Activated naive CD8-positive, alpha-beta T cell treated with anti-CD3 and anti-CD28 coated beads for 36 hours (primary cell): Measurements from ENCODE around the gene GNG13. TPM values are rescaled to one million over a fixed set of nuclear protein-coding genes. Genes with fewer than 3 reads are reported as not detected.

Source experiments
- DNase-seq: peaks from one replicate; pipeline ENCODE4 v3.0.0; 2021
- H3K27ac Mint-ChIP-seq: one replicate; pipeline ENCODE4 v1.8.0; 2022; ENCODE audit warnings: mild to moderate bottlenecking, moderate library complexity, mixed read lengths
- H3K27me3 Mint-ChIP-seq: one replicate; pipeline ENCODE4 v1.8.0; 2022; ENCODE audit warnings: mild to moderate bottlenecking, mixed read lengths
- H3K36me3 Mint-ChIP-seq: one replicate; pipeline ENCODE4 v1.8.0; 2021; ENCODE audit warnings: mild to moderate bottlenecking, mixed read lengths
- H3K4me1 Mint-ChIP-seq: one replicate; pipeline ENCODE4 v1.8.0; 2021; ENCODE audit warnings: mixed read lengths
- H3K4me3 Mint-ChIP-seq: one replicate; pipeline ENCODE4 v1.8.0; 2022; ENCODE audit warnings: mild to moderate bottlenecking, moderate library complexity, mixed read lengths
- H3K9me3 Mint-ChIP-seq: one replicate; pipeline ENCODE4 v1.8.0; 2022; ENCODE audit warnings: mixed read lengths
- total RNA-seq, 2 experiments: library from RNA; stranded (reverse); gene quantifications; one replicate each; pipeline ENCODE4 v1.2.3, GENCODE V29; 2021

GNG13 gene, protein sequence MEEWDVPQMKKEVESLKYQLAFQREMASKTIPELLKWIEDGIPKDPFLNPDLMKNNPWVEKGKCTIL
- total RNA-seq: not detected

- Mint-ChIP-seq H3K4me1 (peaks cover 2% of the 10 kb centered on the region), H3K9me3 (no peaks in the 10 kb centered on the region), H3K36me3 (peaks cover 24% of the 10 kb centered on the region), H3K27ac (no peak within 1 kb of the TSS), H3K27me3 (peaks cover 26% of the 10 kb centered on the region), H3K4me3 (no peak within 1 kb of the TSS)
- DNase-seq: no peak
Observed at GRCh38 chr16:799948-800833, at the start of gene GNG13. TSS of gene GNG13 (minus strand) at chr16:800734. CDS start at chr16:799077, 1,657 bp downstream.

- DNase-seq: no peak
- no peak overlapping the region for H3K4me3 Mint-ChIP-seq
- H3K9me3 Mint-ChIP-seq: no peaks in the 10 kb centered on the region
- no peaks in the 10 kb centered on the region for H3K36me3 Mint-ChIP-seq
- no peaks in the 10 kb centered on the region for H3K27me3 Mint-ChIP-seq
- H3K4me1 Mint-ChIP-seq: no peaks in the 10 kb centered on the region
- no peak overlapping the region for H3K27ac Mint-ChIP-seq
Observed at GRCh38 chr16:848510-849253, 48.1 kb upstream of the GNG13 start.

GRCh38 chr16:847681-848445, 47.3 kb upstream of the GNG13 start:
- no peak for DNase-seq
- Mint-ChIP-seq H3K27me3 (no peaks in the 10 kb centered on the region), H3K4me1 (no peaks in the 10 kb centered on the region), H3K9me3 (no peaks in the 10 kb centered on the region), H3K27ac (no peak overlapping the region), H3K36me3 (no peaks in the 10 kb centered on the region), H3K4me3 (no peak overlapping the region)

DNA sequence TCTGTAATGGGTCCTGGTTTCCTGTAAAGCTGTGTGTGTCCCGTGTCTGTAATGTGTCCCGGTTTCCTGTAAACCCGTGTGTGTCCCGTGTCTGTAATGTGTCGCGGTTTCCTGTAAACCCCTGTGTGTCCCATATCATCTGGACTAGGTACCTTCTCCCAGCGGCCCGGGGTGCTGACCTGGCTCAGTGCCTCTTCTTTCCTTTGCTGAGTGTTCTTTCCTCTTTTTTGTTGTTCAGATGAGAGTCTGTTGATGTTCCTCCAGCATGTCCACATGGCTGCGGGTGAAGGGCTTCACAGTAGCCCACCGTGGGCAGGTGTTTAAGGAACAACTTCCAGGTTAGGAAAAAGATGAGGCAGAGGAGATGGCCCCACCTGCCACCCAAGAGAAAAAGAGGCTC, 46.6 kb upstream of the GNG13 start:
- no peaks in the 10 kb centered on the region for H3K4me1 Mint-ChIP-seq
- DNase-seq: no peak
- H3K27me3 Mint-ChIP-seq: no peaks in the 10 kb centered on the region
- H3K27ac Mint-ChIP-seq: no peak overlapping the region
- H3K9me3 Mint-ChIP-seq: no peaks in the 10 kb centered on the region
- H3K4me3 Mint-ChIP-seq: no peak overlapping the region
- no peaks in the 10 kb centered on the region for H3K36me3 Mint-ChIP-seq

DNA sequence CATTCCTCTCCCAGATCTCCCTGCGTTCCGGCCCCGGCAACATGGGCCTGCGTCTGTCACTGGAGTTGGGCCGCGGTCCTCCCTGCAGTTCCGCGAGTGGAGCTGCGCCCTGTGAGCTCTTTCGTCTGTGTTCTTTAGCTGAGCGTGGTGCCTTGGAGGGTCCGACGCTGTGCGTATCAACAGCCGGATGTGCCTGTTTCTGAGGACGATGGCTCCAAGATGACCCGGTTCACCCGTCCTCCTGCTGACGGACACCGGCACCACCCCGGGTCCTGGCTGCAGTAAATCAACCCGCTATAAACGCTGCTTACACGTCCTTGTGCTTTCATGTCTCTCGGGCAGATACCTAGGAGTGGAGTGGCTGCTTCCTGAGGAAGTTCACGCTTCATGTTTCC, 44.8 kb upstream of the GNG13 start:
- no peaks in the 10 kb centered on the region for H3K36me3 Mint-ChIP-seq
- H3K4me1 Mint-ChIP-seq: no peaks in the 10 kb centered on the region
- no peaks in the 10 kb centered on the region for H3K27me3 Mint-ChIP-seq
- DNase-seq: no peak
- no peak overlapping the region for H3K27ac Mint-ChIP-seq
- no peaks in the 10 kb centered on the region for H3K9me3 Mint-ChIP-seq
- no peak overlapping the region for H3K4me3 Mint-ChIP-seq

- Mint-ChIP-seq H3K27me3 (no peaks in the 10 kb centered on the region), H3K9me3 (no peaks in the 10 kb centered on the region), H3K27ac (no peak overlapping the region)
Observed at GRCh38 chr16:844638-845350, 44.3 kb upstream of the GNG13 start.

DNA sequence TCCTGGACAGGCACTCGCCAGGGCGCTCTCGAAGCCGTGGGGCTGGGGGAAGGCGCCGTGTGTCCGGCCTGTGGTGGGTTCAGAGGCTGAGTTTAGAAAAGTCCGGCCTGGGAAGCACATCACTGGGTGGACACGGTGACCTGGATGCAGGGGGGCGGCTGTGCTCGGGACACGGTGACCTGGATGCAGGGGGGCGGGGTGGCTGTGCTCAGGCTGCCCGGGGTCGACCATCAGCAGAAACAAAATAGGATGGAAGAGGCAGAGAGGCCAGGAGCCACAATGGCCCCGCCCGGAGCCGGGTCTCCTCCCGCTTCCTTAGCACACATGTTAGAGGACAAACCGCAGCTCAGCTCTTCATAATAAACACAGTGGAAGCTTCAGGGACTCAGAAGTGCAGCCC, 43.2 kb upstream of the GNG13 start:
- no peak for DNase-seq
- no peak overlapping the region for H3K27ac Mint-ChIP-seq
- no peaks in the 10 kb centered on the region for H3K36me3 Mint-ChIP-seq
- H3K27me3 Mint-ChIP-seq: no peaks in the 10 kb centered on the region
- no peaks in the 10 kb centered on the region for H3K9me3 Mint-ChIP-seq
- H3K4me3 Mint-ChIP-seq: no peak overlapping the region
- H3K4me1 Mint-ChIP-seq: no peaks in the 10 kb centered on the region

More at GRCh38 chr16:844638-845350, 44.3 kb upstream of the GNG13 start:
- no peak overlapping the region for H3K4me3 Mint-ChIP-seq
- H3K4me1 Mint-ChIP-seq: no peaks in the 10 kb centered on the region
- no peaks in the 10 kb centered on the region for H3K36me3 Mint-ChIP-seq
- DNase-seq: no peak

- no peak overlapping the region for H3K4me3 Mint-ChIP-seq
- DNase-seq: no peak
- H3K36me3 Mint-ChIP-seq: no peaks in the 10 kb centered on the region
- H3K27me3 Mint-ChIP-seq: no peaks in the 10 kb centered on the region
- H3K9me3 Mint-ChIP-seq: no peaks in the 10 kb centered on the region
- no peaks in the 10 kb centered on the region for H3K4me1 Mint-ChIP-seq
- no peak overlapping the region for H3K27ac Mint-ChIP-seq
Observed at GRCh38 chr16:842711-843560, 42.4 kb upstream of the GNG13 start.

GRCh38 chr16:842061-842476, 41.5 kb upstream of the GNG13 start:
- H3K27me3 Mint-ChIP-seq: no peaks in the 10 kb centered on the region
- no peak overlapping the region for H3K27ac Mint-ChIP-seq
- H3K36me3 Mint-ChIP-seq: no peaks in the 10 kb centered on the region
- no peak overlapping the region for H3K4me3 Mint-ChIP-seq
- no peak for DNase-seq
- H3K4me1 Mint-ChIP-seq: no peaks in the 10 kb centered on the region
- H3K9me3 Mint-ChIP-seq: peaks cover under 1% of the 10 kb centered on the region

DNA sequence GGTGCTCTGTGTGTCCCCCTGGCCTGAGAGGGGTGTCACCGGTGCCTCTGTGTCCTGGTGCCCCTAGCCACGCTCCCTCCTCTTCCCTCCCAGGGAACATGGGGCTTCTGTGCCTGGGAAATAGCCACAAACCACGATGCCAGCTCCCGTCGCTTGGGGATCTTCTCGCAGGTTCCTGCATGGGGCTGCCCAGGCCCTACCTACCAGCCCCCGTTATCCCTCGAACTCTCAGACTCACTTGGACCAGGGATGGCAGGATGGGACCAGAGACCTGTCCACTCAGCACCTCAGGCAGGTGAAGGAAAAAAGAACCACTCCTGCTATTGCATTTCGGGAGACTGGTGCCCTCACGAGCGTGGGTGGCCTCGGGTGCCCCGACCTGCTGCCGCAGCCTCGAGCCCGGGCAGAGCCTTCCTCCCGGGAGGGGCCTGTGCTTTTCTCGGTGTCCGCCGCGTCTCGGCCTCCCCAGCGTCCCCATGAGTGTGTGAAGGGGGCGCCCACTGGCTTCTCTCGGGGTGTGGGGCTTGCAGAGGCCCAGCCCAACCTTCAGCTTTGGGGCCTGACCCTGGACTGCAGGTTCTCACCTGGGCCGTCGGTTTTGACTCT, 41.0 kb upstream of the GNG13 start:
- Mint-ChIP-seq H3K36me3 (no peaks in the 10 kb centered on the region), H3K4me3 (no peak overlapping the region), H3K27me3 (no peaks in the 10 kb centered on the region), H3K9me3 (peaks cover 4% of the 10 kb centered on the region), H3K27ac (no peak overlapping the region), H3K4me1 (no peaks in the 10 kb centered on the region)
- no peak for DNase-seq

DNA sequence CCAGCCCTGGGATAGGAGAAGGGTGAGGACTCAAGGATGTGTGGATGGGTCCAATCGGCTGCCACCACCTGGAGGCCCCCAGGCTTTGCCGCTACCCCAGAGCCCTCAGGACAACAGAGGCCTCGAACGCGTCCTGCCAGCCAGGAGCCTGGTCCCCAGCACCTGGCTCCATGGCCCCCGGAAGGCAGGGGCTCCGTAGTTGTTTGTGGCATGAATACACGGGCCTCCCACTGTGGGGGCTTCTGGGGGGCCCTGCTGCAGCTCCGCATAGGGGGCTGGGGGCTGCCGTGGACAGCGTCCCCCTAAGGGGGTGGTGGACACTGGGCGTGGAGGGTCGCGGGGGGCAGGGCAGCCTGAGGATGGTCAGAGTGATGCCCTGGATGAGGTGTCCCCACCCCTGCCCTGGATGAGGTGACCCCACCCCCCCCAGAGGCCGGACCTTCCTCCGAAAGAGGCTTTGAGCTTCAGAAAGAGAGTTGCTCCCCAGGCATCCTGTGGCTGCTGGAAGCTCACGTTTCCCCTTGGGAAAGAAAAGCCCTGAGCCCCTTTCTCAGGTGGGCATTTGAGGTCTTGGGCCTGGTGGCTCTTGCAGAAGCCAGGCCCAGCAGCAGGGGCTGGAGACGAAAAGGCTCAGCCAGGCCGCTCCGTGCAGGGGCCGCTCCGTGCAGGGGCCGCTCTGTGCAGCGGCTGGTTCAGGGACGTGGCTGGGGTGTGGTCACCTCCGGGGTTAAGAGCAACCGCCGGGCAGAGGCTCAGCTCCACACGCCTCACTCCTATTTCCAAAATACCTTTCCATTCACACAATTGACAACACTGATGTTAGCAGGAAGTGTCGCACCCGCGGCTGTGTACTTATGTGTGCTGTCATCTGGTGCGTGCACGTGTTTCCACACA, 40.3 kb upstream of the GNG13 start:
- H3K27ac Mint-ChIP-seq: no peak overlapping the region
- no peak for DNase-seq
- H3K36me3 Mint-ChIP-seq: no peaks in the 10 kb centered on the region
- H3K4me3 Mint-ChIP-seq: no peak overlapping the region
- peaks cover 11% of the 10 kb centered on the region for H3K9me3 Mint-ChIP-seq
- no peaks in the 10 kb centered on the region for H3K27me3 Mint-ChIP-seq
- H3K4me1 Mint-ChIP-seq: no peaks in the 10 kb centered on the region

DNA sequence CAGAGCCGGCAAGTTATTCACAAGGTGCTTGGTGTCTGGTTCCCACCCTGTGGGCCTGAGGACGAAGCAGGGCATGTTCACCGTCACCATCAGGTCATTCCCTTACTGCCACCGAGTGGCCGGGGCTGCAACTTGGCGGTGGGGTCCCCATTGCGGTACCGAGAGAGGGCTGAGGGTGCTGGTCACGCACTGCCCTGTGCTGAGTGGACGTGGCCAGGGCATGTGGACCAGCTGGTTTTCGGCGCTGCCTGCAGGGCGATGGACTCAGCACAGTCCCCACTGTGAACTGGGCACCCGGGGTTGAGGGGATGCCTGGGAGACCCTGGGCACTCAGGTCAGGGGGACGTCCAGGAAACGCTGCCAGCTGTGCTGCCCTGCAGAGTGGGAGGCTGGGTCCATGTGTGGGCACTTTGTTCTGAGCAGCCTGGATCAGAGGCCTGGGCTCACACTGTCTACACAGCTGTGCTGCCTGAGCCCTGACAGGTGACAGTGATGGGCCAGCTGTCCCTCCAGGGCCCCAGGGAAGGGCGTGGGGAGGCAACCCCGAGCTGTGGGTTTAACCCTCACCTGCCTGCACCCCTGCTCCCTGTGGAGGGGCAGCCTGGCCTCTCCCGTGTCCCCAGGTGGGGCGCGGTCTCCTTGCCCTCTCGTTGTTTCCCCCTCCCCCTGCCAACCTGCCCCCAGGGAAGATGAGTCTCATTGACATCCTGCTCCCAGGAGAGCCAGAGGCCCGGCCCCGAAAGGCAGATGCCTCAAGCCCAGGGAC, 39.3 kb upstream of the GNG13 start:
- no peaks in the 10 kb centered on the region for H3K4me1 Mint-ChIP-seq
- DNase-seq: no peak
- no peaks in the 10 kb centered on the region for H3K27me3 Mint-ChIP-seq
- no peak overlapping the region for H3K27ac Mint-ChIP-seq
- H3K9me3 Mint-ChIP-seq: peaks cover 13% of the 10 kb centered on the region
- no peaks in the 10 kb centered on the region for H3K36me3 Mint-ChIP-seq
- H3K4me3 Mint-ChIP-seq: no peak overlapping the region
